Measurements from ENCODE around the gene NEMP1.

- TF ChIP-seq CTCF (IDR thresholded peaks at IDR 0.05; ENCODE audit: borderline replicate concordance, extremely low read depth, low read length, poor library complexity, severe bottlenecking) (no peak), EZH2 (IDR thresholded peaks at IDR 0.05; ENCODE audit: borderline replicate concordance, low read depth, low read length, severe bottlenecking) (no peak)
Measured at GRCh38 chr12:57006809-57007475, 71.6 kb downstream of the NEMP1 start.

All from DND-41 (cell line).